T-helper 2 cell (primary cell): ENCODE data around the gene WDR33.
A peak's percentile ranks its signal among the peaks of the same experiment; 100 is the strongest.

Experiments used
- DNase-seq, 5 experiments: peaks; one replicate each; pipeline versions ENCODE4 v3.0.0 to v3.0.0-alpha.2; 2012 to 2022

The WDR33 gene

DNA sequence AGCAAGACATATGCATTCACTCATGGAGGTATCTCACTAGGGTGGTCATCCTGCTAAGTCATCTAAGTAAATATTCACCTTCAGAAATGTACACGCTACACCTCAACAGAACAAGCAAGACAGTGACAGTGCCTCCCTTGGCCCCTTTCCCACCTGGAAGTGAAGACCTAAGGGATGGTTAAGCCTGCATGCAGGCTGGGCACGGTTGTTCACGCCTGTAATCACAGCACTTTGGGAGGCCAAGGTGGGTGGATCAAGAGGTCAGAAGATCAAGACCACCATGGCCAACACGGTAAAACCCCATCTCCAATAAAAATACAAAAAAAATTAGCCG is 140.0 kb downstream of the WDR33 start:
- no peak for DNase-seq

DNA sequence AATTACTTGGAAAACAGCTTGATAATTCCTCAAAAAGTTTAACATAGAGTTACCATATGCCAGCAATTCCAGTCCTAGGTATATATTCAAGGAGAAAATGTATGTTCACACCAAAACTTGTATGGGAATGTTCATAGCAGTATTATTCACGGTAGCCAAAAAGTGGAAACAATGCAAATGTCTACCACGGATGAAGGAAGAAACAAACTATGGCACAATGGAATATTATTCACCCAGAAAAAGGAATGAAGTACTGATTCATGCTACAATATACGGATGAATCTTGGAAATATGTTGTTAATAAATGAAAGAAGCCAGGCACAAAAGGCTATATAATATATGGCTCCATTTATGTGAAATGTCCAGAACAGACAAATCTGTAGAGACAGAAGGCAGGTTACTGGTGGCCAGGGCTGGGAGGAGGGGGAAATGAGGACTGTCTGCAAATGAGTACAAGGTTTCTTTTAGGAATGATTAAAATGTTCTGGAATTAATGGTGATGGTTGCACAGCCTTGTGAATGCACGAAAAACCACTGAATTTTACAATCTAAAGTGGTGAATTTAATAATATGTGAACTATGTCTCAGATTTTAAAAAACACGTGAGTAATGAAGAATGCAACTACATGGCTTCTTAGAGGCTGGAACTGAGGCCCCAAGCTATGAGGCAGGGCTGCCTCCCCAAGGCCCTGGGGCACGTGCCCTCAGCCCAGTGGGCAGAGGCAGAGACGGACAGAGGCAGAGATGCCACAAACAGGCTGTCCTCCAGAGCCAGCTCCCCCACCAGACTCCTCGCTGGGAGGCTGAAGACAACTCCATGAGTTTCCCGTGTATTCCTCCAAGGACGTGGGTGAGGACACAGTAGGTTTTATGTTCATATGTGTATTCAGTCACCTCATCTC is 140.7 kb downstream of the WDR33 start:
- DNase-seq = no peak

GRCh38 chr2:127669056-127669455 is 141.9 kb downstream of the WDR33 start:
- DNase-seq = no peak

DNA sequence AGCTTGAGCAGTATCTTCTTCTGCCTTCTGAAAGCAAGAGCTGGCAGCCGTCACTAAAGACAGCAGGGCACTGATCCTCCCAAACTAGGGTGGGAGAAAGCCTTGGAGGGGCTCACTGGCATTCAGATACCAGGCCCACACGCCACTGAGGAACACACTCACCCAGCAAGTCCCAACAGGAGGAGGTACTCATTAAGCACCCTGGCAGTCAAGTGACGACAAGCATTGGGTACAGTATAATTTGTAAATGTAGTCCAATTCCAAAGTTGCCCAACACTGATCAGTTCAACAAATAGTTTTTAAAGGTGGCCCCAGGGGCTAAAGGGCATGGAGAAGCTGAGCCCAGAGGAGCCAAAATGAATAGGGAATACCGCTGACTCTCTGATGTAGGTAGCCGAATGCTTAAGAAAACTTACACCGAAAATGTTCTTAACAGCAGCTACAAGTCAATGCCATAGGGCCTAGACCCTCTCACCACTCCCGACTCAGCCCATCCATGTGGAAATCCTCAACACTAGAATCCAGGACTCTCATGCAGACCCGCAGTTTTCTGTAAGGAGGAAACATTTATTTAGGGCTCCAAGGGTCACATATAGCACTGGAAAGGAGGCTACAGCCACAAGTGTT is 145.6 kb downstream of the WDR33 start:
- no peak for DNase-seq

DNA sequence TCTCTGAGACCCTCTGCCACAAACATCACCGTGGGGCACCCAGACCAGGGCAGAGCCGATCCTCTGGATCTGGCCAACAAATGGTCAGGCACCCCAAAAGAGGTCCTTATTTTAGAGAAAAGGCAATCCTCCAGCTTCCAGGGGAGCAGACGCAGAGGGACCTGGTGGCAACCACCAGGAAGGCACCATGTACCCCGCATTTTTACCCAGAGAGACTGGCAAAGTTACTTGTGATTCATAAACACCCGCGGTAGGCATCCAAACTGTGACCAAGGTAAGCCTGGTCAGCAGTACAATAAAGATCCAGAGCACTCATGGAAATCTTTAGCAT is 146.1 kb downstream of the WDR33 start:
- no peak for DNase-seq

DNA sequence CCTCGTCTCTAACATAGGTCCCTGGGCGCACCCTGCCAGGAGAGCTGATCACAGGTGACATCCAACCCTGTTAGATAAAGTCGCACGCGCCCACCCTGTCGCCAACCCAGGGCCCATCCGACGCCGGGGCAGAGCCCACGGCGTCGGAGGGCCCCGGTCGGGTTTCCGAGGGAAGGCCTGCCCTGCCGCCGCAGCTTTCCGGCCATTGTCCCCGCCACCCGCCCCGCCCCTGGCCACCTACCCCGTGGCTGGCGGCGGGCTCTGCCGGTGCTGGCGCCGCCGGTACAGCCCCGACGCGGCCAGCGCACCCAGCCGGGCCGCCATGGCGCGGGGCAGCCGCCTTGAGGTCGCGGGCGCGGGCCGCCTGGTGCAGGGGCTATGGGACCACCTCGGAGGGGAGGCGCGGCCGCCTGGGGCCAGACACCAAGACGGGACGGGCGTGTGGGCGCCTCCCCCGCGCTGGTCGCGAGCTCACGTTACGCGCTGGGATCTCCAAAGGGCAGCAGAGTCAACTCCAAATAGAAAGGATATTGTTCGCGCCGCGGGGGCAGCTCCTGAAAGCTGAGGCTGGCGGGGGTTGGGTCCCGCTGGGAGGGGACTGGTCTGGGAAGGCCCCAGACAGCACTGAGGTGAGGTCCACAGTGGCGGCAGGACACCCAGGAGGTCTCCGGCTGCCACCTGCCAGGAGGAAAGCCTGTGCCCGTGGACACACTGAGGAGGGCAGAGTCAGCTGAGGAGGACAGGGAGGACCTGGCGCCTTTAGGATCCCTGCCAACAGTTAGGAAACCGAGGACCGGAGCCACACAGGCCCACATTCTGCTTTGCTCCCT is 146.7 kb downstream of the WDR33 start:
- DNase-seq = no peak

GRCh38 chr2:127663566-127664064 is 147.4 kb downstream of the WDR33 start:
- DNase-seq = no peak

- no peak for DNase-seq
These were observed 147.9 kb downstream of the WDR33 start for GRCh38 chr2:127662937-127663565.

DNA sequence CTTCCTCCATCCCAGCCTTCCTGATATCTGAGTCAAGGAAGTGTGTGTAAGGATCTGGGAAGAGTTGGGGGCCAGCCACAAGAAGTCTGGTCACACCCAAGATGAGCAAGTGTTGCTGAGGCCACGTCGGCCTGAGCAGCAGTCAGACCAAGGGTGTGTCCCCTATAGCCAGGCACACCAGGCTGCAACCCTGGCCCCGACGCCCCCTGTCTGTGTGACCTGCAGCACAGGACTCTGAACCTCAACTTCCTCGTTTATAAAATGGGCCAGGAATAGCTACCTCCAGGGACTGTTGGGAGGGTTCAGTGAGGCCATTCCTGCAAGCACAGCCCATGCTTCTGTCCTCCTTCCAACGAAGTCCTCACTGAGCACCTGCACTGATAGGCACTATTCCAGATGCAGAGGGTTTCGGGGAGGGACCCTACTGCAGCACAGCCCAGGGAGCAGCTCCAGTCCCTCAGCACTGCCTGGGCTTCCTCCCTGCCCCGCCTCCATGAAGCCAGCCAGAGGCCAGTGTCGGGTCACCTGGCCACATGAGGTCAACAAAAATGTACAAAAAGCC is 148.9 kb downstream of the WDR33 start:
- DNase-seq = peak in 1 of 5 experiments; percentile 7

GRCh38 chr2:127661072-127661649 is 149.8 kb downstream of the WDR33 start:
- DNase-seq = no peak

- no peak for DNase-seq
These were observed 150.7 kb downstream of the WDR33 start for GRCh38 chr2:127660291-127660578.

DNA sequence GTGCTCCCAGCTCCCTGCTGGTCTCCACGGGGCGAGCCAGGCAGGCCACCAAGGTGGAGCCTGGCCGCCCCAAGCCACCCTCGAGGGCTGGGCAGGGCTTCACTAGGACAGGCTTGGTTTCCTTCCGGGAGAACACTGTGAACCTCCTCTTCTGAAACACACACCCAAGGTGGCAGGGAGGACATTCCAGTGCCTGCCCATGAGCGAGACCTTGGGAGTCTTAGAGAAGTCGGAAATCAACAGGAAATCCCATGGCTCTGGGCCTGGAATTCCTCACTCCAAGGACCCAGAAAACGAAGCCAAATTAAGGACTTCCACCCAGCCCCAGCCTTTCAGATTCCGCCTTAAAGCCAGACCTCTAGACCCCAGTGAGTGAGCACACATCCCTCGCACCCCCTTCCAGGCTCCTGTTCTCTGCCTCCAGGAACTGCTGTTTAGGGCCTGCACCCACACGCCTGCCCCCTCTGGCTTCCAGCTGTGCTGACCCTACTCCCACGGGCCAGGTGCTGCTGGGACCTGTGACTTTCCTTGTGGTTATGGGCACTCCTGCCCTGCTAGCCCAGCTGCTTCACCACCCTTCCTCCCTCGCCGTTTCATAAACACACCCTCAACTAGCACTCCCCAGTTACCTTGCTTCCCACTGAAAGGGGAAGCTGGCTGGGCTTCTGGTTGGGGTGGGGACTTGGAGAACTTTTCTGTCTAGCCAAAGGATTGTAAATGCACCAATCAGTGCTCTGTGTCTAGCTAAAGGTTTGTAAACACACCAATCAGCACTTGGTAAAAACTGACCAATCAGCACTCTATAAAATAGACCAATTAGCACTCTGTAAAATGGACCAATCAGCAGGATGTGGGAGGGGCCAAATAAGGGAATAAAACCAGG is 151.3 kb downstream of the WDR33 start:
- peak in 1 of 5 experiments; percentile 5 for DNase-seq

DNA sequence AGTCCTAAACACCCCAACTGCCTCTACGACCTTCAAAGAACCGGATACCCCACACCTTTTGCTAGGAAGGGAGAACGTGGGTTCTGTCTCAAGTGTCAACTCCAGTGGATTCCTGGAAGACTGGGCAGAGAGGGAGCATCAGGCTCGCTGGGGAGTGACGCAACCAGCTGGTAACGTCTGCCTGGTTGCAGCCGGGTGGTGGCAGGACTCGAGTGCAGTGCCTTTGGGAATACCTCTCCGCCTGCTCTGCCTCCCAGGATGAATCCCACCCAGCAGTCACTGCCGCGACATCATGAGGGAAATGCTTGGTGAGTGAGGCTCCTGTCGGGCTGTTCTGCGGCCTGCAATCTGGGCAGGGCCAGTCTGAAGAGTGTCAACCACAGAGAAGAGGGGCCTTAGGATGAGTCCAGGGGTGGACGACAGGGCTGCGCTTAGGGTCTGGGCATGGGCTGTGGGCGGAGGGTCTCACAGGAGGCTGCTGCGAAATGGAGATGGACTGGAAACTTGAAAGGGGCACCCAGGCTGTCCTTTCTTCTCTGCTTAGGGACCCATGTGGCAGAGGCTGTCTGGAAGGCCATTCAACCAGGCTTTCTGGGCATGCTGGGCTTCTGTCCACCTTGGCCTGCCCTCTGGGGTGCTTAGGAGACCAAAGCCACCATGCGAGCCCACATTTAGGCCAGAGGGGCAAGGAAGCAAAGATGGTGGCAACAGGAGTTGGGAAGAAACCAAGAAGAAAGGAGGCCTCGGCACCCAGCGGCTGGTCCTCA is 152.1 kb downstream of the WDR33 start:
- no peak for DNase-seq

- no peak for DNase-seq
These were observed 152.8 kb downstream of the WDR33 start for GRCh38 chr2:127658146-127658545.

GRCh38 chr2:127657232-127657595 is 153.8 kb downstream of the WDR33 start:
- no peak for DNase-seq

- no peak for DNase-seq
These were observed 154.3 kb downstream of the WDR33 start for GRCh38 chr2:127656569-127657231.

GRCh38 chr2:127655209-127656073 is 155.5 kb downstream of the WDR33 start:
- DNase-seq = no peak

- no peak for DNase-seq
These were observed 156.2 kb downstream of the WDR33 start for GRCh38 chr2:127654838-127655175.
